Neural progenitor cell (in vitro differentiated cells): ENCODE measurements around the gene CHSY3. TPM values are rescaled to one million over a fixed set of nuclear protein-coding genes. Genes with fewer than 3 reads are reported as not detected.

Source experiments
- DNase-seq: peaks from one replicate; pipeline ENCODE4 v3.0.0-alpha.2; 2016; ENCODE audit warnings: low spot score
- H2AFZ ChIP-seq: fragments of 200-600 bp; sonication (generic); replicated peaks from 2 replicates; pipeline ENCODE4 v1.6.1; 2016; ENCODE audit warnings: antibody characterized with exemption
- H3F3A ChIP-seq: fragments of 200-600 bp; sonication (generic); 2 replicates; pipeline ENCODE4 v1.6.1; 2016; ENCODE audit warnings: antibody characterized with exemption, low read depth
- H3K27ac ChIP-seq: fragments of 200-600 bp; sonication (generic); 2 replicates; pipeline ENCODE4 v1.5.1; 2016; ENCODE audit warnings: mild to moderate bottlenecking
- H3K27me3 ChIP-seq: fragments of 200-600 bp; sonication (generic); 2 replicates; pipeline ENCODE4 v1.6.1; 2016; ENCODE audit warnings: mild to moderate bottlenecking, moderate library complexity
- H3K36me3 ChIP-seq: fragments of 200-600 bp; sonication (generic); 2 replicates; pipeline ENCODE4 v1.5.1; 2016
- H3K4me1 ChIP-seq: fragments of 200-600 bp; sonication (generic); 2 replicates; pipeline ENCODE4 v1.6.1; 2016; ENCODE audit warnings: mixed run types
- H3K4me2 ChIP-seq: fragments of 200-600 bp; sonication (generic); 2 replicates; pipeline ENCODE4 v1.6.1; 2016
- H3K4me3 ChIP-seq: fragments of 200-600 bp; sonication (generic); 2 replicates; pipeline ENCODE4 v1.5.1; 2016
- H3K79me2 ChIP-seq: fragments of 200-600 bp; sonication (generic); 2 replicates; pipeline ENCODE4 v1.6.1; 2016; ENCODE audit warnings: low read depth
- H3K9ac ChIP-seq: fragments of 200-600 bp; sonication (generic); 2 replicates; pipeline ENCODE4 v1.6.1; 2016
- H3K9me3 ChIP-seq: fragments of 200-600 bp; sonication (generic); 2 replicates; pipeline ENCODE4 v1.5.1; 2016; ENCODE audit warnings: low read depth
- H4K20me1 ChIP-seq: fragments of 200-600 bp; sonication (generic); 2 replicates; pipeline ENCODE4 v1.6.1; 2016; ENCODE audit warnings: low read depth
- H3K27ac Mint-ChIP-seq: 3 replicates; pipeline ENCODE4 v1.8.0; 2021; ENCODE audit warnings: mixed read lengths
- H3K27me3 Mint-ChIP-seq: 2 replicates; pipeline ENCODE4 v1.8.0; 2022; ENCODE audit warnings: low read depth, mild to moderate bottlenecking, inconsistent platforms, moderate library complexity, mixed read lengths; ENCODE audit not compliant: insufficient read depth
- H3K36me3 Mint-ChIP-seq: 3 replicates; pipeline ENCODE4 v1.8.0; 2021; ENCODE audit warnings: mixed read lengths
- H3K4me1 Mint-ChIP-seq: 3 replicates; pipeline ENCODE4 v1.8.0; 2021; ENCODE audit warnings: mixed read lengths
- H3K4me3 Mint-ChIP-seq: 3 replicates; pipeline ENCODE4 v1.8.0; 2021; ENCODE audit warnings: mild to moderate bottlenecking, moderate library complexity, mixed read lengths
- H3K9me3 Mint-ChIP-seq: 3 replicates; pipeline ENCODE4 v1.8.0; 2020; ENCODE audit warnings: mixed read lengths
- CTCF ChIP-seq: fragments of 200-600 bp; sonication (generic); IDR thresholded peaks from 2 replicates; pipeline ENCODE4 v1.5.1; 2017; ENCODE audit warnings: antibody characterized with exemption, mild to moderate bottlenecking
- EZH2 ChIP-seq: fragments of 200-600 bp; sonication (generic); IDR thresholded peaks from 2 replicates; pipeline ENCODE4 v1.6.1; 2017; ENCODE audit warnings: antibody characterized with exemption, mild to moderate bottlenecking, moderate library complexity
- EZH2phosphoT487 ChIP-seq: fragments of 200-600 bp; sonication (generic); IDR thresholded peaks from 2 replicates; pipeline ENCODE4 v1.6.1; 2017; ENCODE audit warnings: antibody characterized with exemption
- total RNA-seq: library from RNA; depleted of rRNA; stranded (reverse); fragments of >200 nt; gene quantifications from 2 replicates; pipeline ENCODE4 v1.2.3, GENCODE V29; 2015; ENCODE audit warnings: low replicate concordance

The CHSY3 gene
- total RNA-seq, 1 donor from 2014 or later = 0.30 TPM

GRCh38 chr5:129978270-129978669 is 74.0 kb downstream of the CHSY3 start:
- Mint-ChIP-seq H3K9me3 (no peaks in the 10 kb centered on the region), H3K36me3 (no peaks in the 10 kb centered on the region), H3K4me3 (no peak overlapping the region), H3K4me1 (no peaks in the 10 kb centered on the region), H3K27ac (no peak overlapping the region), H3K27me3 (no peaks in the 10 kb centered on the region)
- Histone ChIP-seq H3K4me3 (no peak overlapping the region), H3K27me3 (no peaks in the 10 kb centered on the region), H3K9ac (no peak overlapping the region), H3K4me2 (no peak overlapping the region), H2AFZ (no peak overlapping the region), H3F3A (no peaks in the 10 kb centered on the region), H3K27ac (no peak overlapping the region), H3K36me3 (no peaks in the 10 kb centered on the region), H4K20me1 (no peaks in the 10 kb centered on the region), H3K4me1 (no peaks in the 10 kb centered on the region), H3K79me2 (no peaks in the 10 kb centered on the region), H3K9me3 (no peaks in the 10 kb centered on the region)
- no peak for DNase-seq
- no peak for TF ChIP-seq CTCF
- no peak for TF ChIP-seq EZH2
- TF ChIP-seq EZH2phosphoT487 = no peak

- TF ChIP-seq EZH2phosphoT487 = no peak
- no peak for TF ChIP-seq CTCF
- TF ChIP-seq EZH2 = no peak
- Histone ChIP-seq H2AFZ (no peak overlapping the region), H3K27ac (no peak overlapping the region), H3K9ac (no peak overlapping the region), H3K79me2 (no peaks in the 10 kb centered on the region), H3K4me1 (no peaks in the 10 kb centered on the region), H4K20me1 (no peaks in the 10 kb centered on the region), H3K4me2 (no peak overlapping the region), H3K9me3 (no peaks in the 10 kb centered on the region), H3K27me3 (no peaks in the 10 kb centered on the region), H3K4me3 (no peak overlapping the region), H3F3A (no peaks in the 10 kb centered on the region), H3K36me3 (no peaks in the 10 kb centered on the region)
- Mint-ChIP-seq H3K36me3 (peaks cover 1% of the 10 kb centered on the region), H3K9me3 (peaks cover 10% of the 10 kb centered on the region), H3K4me1 (no peaks in the 10 kb centered on the region), H3K4me3 (no peak overlapping the region), H3K27ac (no peak overlapping the region), H3K27me3 (no peaks in the 10 kb centered on the region)
- DNase-seq = no peak
These were observed 84.2 kb downstream of the CHSY3 start for GRCh38 chr5:129988453-129988852.

DNA sequence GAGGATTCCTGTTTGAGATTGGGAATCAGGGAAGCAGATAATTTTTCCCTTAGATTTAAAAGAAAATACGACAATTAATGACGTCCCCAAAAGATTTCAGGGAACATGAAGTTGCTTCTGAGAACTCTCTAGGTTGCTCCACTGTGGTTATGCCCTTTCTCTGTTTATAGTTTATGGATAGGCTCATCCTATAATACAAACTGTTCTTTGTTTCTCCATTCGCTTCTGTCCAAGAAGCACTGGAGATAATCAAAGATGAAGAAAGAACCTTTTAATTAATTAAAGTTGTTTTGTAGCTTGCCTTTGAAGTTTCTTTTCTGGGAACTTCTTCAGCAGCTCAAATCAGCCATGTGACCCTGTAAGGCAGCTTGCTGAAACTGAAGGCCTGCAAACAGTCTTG is 87.5 kb downstream of the CHSY3 start:
- H3F3A ChIP-seq = no peaks in the 10 kb centered on the region
- H3K27me3 ChIP-seq = no peaks in the 10 kb centered on the region
- H4K20me1 ChIP-seq = no peaks in the 10 kb centered on the region
- TF ChIP-seq CTCF = no peak
- TF ChIP-seq EZH2 = no peak
- no peak for TF ChIP-seq EZH2phosphoT487
- DNase-seq = no peak
- no peak overlapping the region for H3K27ac ChIP-seq
- H3K4me2 ChIP-seq = no peak overlapping the region
- Mint-ChIP-seq H3K27ac (no peak overlapping the region), H3K27me3 (no peaks in the 10 kb centered on the region), H3K4me3 (no peak overlapping the region), H3K4me1 (no peaks in the 10 kb centered on the region), H3K36me3 (no peaks in the 10 kb centered on the region), H3K9me3 (no peaks in the 10 kb centered on the region)
- no peaks in the 10 kb centered on the region for H3K9me3 ChIP-seq
- no peak overlapping the region for H3K9ac ChIP-seq
- no peaks in the 10 kb centered on the region for H3K36me3 ChIP-seq
- H3K4me1 ChIP-seq = no peaks in the 10 kb centered on the region
- H3K4me3 ChIP-seq = no peak overlapping the region
- peak overlapping the region; percentile 10 for H2AFZ ChIP-seq
- H3K79me2 ChIP-seq = no peaks in the 10 kb centered on the region
